ENCODE data around the gene OR1F1.
"Not testable (repeated sequence)": the region's sequence is repeated elsewhere in the genome, so short reads cannot be mapped to it uniquely, and the experiment has no call there.

OR1F1 gene

DNA sequence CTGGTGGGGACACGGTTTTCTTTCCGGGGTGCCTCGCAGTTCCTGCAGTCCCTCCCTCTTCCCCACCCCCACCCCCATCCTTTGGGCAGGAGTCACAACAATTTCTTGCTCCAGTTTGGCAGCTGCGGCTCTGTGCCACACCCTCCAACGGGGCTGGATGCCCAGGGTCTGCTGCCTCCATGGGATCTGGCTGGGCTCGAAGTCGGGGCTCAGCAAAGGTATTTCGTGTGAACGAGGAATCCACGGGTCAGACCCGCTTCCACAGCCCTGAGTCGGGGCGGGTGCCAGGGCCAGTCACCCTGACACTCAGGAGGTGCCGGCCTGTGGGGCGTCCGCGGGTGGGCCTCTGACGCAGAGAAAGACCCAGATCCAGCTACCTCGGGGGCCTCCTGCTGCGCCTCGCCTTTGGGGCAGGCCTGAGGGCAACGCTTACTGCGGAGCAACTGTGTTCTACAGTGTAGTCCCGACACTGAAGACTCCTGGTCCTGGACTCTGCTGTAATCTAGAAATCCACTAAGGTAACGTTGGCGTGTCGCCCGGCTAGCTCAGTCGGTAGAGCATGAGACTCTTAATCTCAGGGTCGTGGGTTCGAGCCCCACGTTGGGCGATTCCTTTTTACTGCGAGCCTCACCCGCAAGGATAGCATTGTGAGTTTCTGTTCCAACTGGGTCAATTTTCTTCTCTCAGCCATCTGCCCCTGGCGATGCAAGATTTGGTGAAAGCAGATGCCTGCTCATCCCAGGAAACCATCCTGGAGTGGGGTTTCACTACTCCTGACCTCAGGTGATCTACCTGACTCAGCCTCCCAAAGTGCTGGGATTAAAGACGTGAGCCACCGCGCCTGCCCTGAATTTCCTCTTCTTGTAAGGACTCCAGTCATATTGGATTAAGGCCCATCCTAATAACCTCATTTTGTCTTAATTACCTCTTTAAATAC, 12.6 kb upstream of the OR1F1 start:
- DNase-seq, result no peak

DNA sequence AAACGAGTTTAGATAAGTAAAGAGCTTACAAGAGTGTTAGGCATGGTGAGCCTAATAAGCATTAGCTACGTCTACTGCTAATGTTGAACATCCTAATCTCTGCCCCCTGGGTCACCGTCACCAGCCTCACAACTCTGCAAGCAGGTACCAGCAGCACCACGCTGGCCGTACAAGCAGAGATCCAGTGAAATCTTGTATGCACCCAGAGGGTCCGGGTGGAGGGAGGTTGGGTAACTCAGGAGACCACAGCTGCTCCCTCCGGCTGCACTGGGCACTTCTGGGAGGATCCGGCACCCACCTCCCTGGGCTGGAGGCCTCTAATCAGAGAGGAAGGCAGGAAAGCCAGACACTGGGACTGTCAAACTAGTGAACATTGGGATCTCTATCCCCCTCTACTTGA, 8.4 kb upstream of the OR1F1 start:
- DNase-seq, result no peak

DNA sequence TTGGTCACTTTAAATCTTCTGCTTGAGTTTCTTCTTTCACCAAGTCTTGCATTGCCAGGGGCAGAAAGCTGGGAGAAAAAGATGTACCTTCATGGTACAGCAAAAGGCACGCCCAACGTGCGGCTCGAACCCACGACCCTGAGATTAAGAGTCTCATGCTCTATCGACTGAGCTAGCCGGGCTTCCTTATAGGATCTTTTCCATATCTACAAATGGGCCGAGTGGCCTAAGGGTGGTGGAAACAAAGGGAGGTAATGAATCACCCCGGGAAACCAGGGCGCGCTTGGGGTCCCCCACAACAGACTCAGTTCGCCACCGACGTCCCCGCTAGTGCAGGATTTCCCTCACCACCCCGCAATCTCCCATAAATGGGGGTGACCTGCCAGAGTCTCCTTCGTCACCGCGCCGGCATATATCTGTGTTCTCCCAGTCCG, 7.5 kb upstream of the OR1F1 start:
- DNase-seq, result no peak

DNA sequence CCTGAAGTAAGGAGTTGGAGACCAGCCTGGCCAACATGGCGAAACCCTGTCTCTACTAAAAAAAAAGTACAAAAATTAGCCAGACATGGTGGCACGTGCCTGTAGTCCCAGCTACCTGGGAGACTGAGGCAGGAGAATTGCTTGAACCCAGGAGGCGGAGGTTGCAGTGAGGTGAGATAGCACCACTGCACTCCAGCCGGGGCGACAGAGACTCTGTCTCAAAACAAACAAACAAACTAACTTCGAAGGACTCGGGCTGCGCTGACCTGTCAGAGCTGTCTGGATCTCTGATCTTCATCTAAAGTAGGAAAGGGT, 5.8 kb upstream of the OR1F1 start:
- not testable (repeated sequence) for DNase-seq

DNA sequence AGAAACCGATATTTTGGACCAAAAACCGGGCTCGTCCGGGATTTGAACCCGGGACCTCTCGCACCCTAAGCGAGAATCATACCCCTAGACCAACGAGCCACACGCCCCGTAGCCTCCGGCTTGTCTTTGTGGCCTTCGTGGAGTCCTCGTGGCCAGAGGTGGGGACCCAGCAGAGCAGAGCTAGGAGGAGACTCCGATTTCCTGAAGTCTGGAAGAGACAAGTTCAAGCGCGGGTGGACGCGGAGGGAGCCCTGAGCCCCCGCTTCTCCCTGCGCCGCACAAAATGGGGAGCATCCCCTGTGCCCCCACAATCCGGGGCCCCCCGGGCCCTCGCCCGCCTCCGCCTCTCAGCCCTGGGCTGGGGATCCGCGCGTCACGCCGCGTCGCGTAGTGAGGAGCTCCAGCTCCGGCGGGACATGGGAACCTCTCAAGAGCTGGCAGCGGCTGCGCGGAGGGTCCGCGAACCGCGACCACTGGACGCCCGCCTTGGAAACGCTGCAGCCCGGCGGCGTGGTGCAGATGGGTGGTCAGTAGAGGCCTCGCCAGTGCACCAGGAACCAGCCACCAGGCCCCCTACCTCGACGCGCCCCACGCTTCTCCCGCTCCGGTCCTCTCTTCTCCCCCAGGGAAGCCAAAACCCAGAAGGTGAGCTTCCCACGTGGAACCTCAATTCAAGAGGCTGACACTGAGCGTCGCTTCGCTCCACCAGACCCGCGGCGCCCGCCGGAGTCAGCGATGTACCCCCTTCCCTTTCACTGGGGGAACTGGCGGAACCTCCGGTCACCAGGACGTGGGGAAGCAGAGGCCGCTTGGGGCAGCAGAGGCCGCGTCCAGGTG, 5.2 kb upstream of the OR1F1 start:
- DNase-seq, result no peak

DNA sequence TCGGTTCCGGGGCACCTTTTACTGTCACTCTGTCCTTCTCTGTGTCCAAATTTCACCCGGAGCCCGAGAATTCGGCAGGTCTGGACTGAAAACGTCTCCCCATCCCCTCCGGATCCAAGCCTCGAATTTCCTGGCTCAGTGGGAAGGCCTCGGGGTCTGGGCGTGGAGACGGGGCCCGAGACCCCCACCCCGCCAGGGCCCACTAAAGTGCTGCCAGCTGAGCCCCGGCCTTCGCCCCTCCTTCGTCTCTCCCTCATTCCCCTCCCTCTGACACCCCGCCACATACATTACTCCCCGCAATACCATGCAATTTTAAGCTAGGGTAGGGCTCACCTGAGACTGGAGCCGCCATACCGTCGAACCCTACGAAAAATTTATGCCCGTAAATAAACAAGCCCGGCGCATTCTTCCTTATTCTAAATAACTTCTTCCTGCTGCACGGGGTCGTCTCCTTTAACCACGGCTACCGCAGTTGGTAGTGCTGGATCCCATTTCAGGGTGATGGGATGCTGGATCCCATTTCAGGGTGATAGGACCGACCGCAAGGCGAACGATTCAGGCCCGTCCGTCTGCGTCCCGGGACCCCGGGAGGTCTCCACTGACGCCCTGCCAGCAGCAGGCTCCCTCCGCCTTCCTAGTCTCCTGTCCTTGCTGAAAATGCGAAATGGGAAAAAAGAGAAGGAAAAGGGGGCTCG, 4.4 kb upstream of the OR1F1 start:
- DNase-seq, result no peak

DNA sequence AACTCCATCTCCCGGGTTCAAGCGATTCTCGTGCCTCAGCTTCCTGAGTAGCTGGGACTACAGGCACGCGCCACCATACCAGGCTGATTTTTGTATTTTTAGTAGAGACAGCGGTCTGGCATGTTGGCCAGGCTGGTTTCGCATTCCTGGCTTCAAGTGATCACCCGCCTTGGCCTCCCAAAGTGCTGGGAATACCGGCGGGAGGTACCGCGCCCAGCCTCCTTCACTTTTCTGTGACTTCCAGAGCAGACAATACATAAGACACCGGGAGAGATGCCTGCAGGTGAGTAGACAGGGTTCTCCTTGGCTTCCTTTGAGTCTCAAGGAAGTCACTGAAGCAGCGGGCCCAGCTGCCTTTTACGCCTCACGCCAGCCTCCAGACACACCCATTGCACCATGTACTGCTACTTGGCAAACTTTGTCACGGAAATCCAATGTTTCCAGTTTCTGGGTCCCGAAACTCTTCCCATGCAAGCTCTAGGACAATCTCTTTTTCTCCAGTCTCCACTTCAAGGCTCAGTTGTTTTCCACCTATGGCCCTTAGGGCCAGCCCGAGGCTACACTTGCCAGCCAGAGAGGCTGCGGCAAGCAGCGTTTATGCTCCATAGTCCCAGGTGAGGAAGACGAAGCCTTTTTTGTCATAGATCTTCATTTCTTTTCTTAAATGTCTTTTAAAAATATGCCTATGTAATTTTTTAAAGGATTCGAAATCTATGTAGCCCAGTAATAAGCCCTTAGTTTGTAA, 886 bp upstream of the OR1F1 start:
- no peak for DNase-seq

DNA sequence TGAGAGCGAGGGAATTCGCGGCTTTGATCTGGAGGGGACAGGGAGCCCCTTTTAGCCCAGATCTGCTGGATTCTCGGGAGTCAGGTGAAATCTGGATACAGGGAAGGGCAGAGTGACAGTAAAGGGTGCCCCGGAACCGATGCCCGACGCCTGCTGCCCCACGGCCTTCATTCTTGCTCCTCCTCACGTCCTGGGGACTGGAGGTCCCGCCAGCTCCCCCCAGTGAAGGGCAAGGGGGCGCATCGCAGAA, 596 bp downstream of the OR1F1 start:
- no peak for DNase-seq

DNA sequence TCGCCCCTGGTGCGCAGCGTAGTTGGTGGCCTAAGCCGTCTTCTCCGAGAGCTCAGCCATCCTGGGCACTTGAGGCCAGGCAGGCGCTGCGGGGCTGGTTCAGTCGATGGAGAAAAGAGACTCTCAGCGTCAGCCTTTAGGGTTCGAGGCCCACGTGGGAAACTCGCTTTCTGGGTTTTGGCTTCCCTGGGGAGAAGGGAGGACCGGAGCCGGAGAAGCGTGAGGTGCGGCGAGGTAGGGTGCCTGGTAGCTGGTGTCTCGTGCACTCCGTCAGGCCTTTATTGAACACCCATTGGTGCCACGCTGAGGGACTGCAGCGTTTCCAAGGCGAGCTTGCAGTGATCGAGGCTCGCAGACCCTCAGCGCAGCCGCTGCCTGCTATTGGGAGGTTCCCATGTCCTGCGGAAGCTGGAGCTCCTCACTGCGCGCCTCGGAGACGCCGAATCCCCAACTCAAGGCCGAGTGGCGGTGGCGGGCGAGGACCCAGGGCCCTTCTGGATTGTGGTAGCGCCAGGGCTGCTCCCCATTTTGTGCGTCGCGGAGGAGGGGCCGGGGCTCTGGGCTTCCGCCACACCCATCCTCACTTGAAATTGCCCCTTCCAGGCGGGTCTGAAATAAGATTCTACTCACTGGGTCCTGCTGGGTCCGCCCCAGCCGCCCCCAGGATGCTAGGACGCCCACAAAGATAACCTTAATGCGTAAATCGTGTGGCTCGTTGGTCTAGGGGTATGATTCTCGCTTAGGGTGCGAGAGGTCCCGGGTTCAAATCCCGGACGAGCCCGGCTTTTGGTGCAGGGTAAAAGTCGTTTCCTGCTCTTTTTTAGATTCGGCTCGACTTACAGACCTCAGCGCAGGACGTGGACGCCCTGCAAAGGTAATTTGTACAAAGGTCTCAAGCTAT, 1.2 kb downstream of the OR1F1 start:
- DNase-seq, result no peak

DNA sequence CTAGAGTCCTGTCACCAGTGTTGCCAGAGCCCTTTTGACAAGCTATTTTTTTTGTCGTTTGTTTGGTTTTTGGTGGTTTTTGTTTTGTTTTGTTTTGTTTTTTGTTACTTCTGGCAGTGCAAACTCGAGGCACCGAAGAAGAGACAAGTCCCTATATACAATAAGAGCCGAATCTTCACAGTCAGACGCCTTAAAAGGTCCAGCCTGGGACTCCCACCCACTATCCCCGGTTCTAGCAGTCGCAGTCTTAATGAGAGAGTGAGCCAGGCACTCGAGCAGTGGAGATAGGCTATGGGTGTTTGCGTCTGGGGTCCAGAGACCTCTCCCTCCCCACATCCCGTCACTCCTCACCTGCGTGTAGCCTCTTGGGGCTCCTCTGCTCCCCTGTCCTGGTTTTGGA, 1.9 kb downstream of the OR1F1 start:
- no peak for DNase-seq

DNA sequence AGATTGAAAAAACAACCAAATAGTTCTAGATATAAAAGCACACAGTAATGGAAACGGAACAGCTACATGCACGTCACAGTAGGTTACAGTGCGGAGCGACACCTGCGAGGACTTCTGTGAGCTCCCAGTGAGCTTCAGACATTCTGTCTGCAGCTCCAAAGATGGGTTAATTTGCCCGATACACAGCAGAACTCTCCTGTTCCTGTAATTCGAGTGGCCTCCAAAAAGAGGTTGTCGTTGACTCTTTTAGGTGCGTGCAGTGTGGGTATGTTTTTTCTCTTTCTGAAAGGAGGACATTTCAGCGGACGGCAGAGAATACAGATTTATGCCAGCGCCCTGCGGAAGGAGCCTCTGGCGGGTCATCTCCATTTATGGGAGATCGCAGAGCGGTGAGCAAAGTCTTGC, 2.9 kb downstream of the OR1F1 start:
- DNase-seq, result no peak

DNA sequence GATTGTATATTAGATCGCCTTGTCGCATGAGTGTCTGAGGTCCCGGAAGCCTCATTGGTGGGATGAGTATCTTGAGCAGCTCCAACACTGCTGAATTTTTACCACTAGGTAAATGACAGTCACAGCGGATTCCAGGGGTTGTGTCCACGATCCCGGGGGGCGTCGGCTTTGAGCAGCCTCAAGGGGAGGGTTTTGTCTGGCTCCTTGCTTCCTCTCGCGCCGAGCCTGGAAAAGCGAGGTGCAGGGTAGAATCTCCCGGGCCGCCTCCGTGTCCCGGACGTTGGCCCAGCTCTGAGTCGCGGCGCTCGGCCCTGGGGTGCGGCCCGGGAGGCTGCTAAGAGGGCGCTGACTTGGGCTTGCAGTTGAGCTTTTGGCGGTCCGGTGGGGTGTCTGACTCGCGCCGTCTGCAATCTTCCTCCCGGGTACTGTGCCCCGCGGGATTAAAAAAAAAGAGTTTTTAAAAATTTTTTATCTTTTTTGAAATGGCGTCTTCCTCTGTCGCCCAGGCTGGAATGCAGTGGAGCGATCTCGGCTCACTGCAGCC, 4.5 kb downstream of the OR1F1 start:
- DNase-seq, result no peak

DNA sequence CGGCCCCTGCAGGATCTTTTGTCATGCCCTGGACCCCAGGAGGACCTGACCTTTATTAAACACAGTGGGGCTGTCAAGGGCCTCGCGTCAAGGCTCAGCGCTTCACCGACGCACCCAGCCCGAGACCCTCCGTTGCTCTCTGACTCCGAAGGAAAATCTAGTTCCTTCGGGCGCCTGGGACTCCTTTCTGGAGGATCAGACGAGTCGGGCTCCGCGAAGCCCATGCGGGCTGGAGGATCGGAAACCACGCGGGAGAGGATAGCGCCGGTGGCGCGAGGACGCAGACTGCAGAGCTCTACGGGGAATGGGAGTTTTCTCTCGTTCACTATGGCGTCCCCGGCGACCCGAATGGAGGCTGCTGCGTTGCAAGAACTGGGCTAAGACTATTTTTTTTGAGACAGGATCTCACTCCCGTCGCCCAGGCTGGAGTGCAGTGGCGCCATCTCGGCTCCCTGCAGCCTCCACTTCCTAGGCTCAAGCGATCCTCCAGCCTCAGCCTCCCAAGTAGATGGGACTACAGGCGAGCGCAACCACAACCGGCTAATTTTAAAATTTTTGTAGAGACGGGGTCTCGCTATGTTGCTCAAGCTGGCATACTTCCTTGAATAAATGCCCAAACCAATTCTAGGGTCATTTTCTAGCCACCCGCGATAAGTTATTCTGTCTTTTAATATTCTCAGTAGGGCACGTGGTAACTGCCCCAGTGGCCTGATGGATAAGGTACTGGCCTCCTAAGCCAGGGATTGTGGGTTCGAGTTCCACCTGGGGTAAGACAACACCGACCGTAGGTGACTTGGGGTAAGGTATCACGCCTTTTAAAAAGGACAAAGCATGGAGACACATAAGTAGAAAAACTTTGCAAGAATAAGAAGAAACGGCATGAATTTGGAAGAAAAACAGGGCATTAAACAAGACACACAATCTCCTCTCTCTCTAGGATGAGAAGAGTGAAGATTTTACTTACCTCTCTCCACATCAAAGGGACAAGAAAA, 5.5 kb downstream of the OR1F1 start:
- DNase-seq, result no peak

DNA sequence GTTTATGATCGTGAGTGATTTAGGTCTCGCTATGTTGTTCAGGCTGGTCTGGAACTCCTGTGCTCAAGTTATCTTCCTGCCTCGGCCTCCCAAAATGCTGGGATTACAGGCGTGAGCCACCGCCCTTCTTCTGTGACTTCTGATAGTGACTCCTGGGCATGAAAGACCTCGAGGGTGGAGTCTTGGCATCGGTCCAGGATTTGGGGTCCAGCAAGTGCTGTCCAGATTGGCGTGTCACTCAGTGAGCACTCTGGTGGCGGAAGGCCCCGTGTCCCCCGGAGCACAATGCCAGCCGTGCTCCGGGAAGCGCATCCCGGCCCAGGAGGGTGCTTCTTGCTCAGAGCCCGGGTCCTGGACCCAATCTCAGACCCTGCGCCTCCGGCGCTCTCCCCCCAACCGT, 6.8 kb downstream of the OR1F1 start:
- no peak for DNase-seq

DNA sequence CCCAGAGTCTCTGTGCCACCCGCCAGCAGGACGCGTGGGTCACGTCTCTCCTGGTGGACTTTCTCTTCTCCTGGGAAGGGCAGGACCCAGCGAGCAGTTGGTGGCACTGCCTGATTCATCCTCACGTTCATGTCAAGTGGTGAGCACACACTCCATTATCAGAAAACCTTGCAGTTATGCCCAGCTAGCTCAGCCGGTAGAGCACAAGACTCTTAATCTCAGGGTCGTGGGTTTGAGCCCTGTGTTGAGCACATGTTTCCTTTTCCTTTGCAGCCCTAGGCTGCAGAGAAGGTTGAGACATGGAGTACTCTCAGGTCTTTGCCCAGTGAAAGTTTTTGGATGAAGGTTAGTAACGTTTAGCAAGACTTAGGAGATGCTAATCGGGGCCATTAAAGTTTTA, 8.0 kb downstream of the OR1F1 start:
- DNase-seq, result no peak

DNA sequence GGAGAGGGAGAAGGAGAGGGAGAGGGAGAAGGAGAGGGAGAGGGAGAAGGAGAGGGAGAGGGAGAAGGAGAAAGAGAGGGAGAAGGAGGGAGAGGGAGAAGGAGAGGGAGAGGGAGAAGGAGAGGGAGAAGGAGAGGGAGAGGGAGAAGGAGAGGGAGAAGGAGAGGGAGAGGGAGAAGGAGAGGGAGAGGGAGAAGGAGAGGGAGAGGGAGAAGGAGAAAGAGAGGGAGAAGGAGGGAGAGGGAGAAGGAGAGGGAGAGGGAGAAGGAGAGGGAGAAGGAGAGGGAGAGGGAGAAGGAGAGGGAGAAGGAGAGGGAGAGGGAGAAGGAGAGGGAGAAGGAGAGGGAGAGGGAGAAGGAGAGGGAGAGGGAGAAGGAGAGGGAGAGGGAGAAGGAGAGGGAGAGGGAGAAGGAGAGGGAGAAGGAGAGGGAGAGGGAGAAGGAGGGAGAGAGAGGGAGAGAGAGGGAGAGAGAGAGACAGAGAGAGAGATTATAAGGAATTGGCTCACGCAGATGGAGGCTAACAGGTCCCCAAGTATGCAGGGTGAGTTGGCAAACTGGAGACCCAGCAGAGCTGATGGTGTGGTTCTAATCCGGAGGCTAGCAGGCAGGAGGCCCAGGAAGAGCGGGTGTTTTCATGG, 9.8 kb downstream of the OR1F1 start:
- not testable (repeated sequence) for DNase-seq

DNA sequence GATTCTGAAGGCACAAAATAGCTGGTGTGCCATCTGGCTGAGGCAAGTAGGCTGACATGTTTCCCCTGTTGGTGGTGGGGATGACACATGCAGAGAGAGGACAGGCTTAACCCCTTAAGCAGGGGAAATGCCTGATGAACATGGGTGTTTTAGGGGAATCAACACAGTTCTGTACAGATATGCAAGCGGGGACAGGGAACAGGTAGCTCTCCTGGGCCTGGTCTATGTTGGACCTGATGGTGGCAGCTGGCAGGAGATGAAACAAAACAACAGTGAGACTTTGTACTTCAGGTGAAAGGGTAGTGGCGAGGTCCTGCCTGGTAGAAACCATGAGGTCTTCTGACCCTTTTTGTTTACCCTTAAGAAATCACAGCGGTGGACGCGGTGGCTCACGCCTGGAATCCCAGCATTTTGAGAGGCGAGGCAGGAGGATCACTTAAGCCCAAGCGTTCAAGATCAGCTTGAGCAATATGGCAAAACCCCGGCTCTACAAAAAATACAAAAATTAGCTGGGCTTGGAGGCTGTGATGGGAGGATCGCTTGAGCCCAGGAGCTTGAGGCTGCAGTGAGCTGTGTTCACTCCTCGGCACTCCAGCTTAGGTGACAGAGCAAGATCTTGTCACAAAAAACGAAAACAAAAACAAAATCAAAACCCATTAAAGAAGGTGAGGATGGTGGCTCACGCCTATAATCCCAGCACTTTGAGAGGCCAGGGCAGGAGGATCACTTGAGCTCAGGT, 10.5 kb downstream of the OR1F1 start:
- DNase-seq, result no peak

DNA sequence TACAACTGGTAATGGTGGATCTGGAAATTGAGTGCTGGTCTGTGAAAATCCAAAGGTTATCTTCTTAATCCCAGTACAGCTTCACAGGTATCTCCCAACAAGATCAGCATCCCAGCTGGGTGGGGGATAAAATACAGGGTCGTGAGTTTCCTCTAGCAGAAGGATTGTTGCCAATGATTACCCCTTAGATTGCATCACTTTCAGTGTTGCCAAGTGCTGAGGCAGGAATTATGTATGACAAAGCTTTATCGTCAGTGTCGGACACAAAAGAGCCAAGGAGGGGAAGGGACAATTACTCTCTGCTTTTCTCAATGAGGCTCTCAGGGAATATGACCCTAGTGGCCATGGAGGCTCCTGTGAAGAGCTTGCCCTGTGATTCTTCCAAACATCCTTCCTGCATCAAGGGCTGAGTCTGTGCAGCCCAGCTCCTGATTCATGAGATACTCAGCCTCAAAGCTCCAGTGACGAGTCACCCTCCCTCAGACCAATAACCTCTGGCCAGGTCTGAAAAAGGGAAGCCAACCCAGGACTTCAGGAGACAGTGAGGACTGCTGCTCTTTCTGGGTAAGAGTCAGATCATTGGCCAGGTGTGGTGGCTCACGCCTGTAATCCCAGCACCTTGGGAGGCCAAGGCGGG, 15.0 kb downstream of the OR1F1 start:
- DNase-seq, result no peak

DNA sequence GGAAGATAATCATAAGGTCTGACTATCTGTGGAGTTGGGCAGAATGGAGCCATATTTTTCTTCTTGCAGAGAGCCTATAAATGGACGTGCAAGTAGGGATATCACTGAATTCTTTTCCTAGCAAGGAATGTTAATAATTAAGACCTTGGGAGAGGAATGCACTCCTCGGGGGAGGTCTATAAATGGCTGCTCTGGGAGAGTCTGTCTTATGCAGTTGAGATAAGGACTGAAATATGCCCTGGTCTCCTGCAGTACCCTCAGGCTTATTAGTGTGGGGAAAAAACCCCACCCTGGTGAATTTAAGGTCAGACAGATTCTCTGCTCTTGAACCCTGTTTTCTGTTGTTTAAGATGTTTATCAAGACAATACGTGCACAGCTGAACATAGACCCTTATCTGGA, 17.9 kb downstream of the OR1F1 start:
- DNase-seq, result not testable (repeated sequence)
